ENCODE results near the gene EFR3B. TPM values are rescaled to one million over a fixed set of nuclear protein-coding genes. Genes with fewer than 3 reads are reported as not detected.

EFR3B gene
- total and polyA plus RNA-seq, 5 donors from 2014 or later = 0.05 to 0.15 (median 0.08) TPM; not detected in 1

DNA sequence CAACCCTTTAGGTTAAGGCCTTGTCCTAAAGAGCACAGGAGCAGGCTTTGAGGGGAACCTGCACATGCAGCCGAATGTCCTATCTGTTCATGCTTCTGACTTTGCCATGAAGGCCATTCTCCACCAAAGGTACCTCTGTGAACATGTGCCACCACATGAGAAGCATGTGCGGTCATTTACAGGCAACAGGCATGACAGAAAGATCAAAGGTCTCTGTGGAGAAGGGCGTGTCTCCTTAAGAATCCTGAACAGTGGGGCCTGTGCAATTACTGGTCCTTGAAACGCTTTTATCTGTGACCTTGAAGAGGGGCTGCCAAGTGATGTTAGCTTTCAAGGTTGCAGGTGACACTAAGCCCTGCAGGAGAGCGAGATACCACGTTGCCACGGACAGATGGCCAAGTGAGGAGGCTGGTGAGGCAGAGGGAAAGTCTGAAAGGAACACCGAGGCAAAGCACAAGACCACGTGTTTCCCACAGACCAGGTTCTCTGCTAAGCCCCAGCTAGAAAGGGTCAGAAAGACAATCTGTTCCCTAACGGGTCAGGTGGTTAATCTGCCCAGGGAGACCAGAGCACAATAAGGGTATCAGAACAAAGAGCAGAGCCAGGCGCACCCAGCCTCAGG, 146.0 kb downstream of the EFR3B start:
- no peaks in the 10 kb centered on the region for H3K27me3 ChIP-seq (ENCODE audit: control insufficient read depth, insufficient read depth, low read length)
- no peaks in the 10 kb centered on the region for H3K36me3 ChIP-seq (ENCODE audit: control insufficient read depth, insufficient read depth, low read length)
- Mint-ChIP-seq H3K27ac (no peak overlapping the region), H3K27me3 (peaks cover 16% of the 10 kb centered on the region), H3K4me1 (no peaks in the 10 kb centered on the region), H3K9me3 (peaks cover 0 to 3% (median 0%) of the 10 kb centered on the region in 7 donors), H3K4me3 (no peak overlapping the region), H3K36me3 (peaks cover 3% of the 10 kb centered on the region)
- DNase-seq (no peak), ATAC-seq (ENCODE audit: low read depth in 2 of 2) (no peak)
- H3K4me3 ChIP-seq (ENCODE audit: low read depth, low read length) = no peak overlapping the region
- H3K4me1 ChIP-seq (ENCODE audit: control insufficient read depth, insufficient read depth, low read length, poor library complexity, severe bottlenecking) = no peaks in the 10 kb centered on the region
- no peaks in the 10 kb centered on the region for H3K9me3 ChIP-seq (ENCODE audit: control insufficient read depth in 2 of 2, low read length in 2 of 2)
- H3K27ac ChIP-seq (ENCODE audit: insufficient read depth, low read length, poor library complexity, severe bottlenecking) = no peak overlapping the region

- Histone ChIP-seq H3K27me3 (ENCODE audit: control insufficient read depth, insufficient read depth, low read length) (no peaks in the 10 kb centered on the region), H3K4me3 (ENCODE audit: low read depth, low read length) (no peak overlapping the region), H3K4me1 (ENCODE audit: control insufficient read depth, insufficient read depth, low read length, poor library complexity, severe bottlenecking) (no peaks in the 10 kb centered on the region), H3K36me3 (ENCODE audit: control insufficient read depth, insufficient read depth, low read length) (no peaks in the 10 kb centered on the region), H3K27ac (ENCODE audit: insufficient read depth, low read length, poor library complexity, severe bottlenecking) (no peak overlapping the region), H3K9me3 (ENCODE audit: control insufficient read depth in 2 of 2, low read length in 2 of 2) (no peaks in the 10 kb centered on the region)
- no peak overlapping the region for H3K4me3 Mint-ChIP-seq
- DNase-seq (no peak), ATAC-seq (ENCODE audit: low read depth in 2 of 2) (no peak)
- H3K9me3 Mint-ChIP-seq = peaks cover 0 to 3% (median 0%) of the 10 kb centered on the region in 7 donors
- no peak overlapping the region for H3K27ac Mint-ChIP-seq
- H3K4me1 Mint-ChIP-seq = no peaks in the 10 kb centered on the region
- H3K36me3 Mint-ChIP-seq = peaks cover 3% of the 10 kb centered on the region
- H3K27me3 Mint-ChIP-seq = peaks cover 16% of the 10 kb centered on the region
These were observed 146.5 kb downstream of the EFR3B start for GRCh38 chr2:25188405-25188804.

GRCh38 chr2:25190536-25190935, 148.7 kb downstream of the EFR3B start:
- Histone ChIP-seq H3K4me1 (ENCODE audit: control insufficient read depth, insufficient read depth, low read length, poor library complexity, severe bottlenecking) (no peaks in the 10 kb centered on the region), H3K36me3 (ENCODE audit: control insufficient read depth, insufficient read depth, low read length) (no peaks in the 10 kb centered on the region), H3K4me3 (ENCODE audit: low read depth, low read length) (no peak overlapping the region), H3K27ac (ENCODE audit: insufficient read depth, low read length, poor library complexity, severe bottlenecking) (no peak overlapping the region), H3K9me3 (ENCODE audit: control insufficient read depth in 2 of 2, low read length in 2 of 2) (no peaks in the 10 kb centered on the region), H3K27me3 (ENCODE audit: control insufficient read depth, insufficient read depth, low read length) (no peaks in the 10 kb centered on the region)
- no peaks in the 10 kb centered on the region for H3K4me1 Mint-ChIP-seq
- no peak overlapping the region for H3K4me3 Mint-ChIP-seq
- ATAC-seq (ENCODE audit: low read depth in 2 of 2) = no peak
- no peak for DNase-seq
- peaks cover 3% of the 10 kb centered on the region for H3K36me3 Mint-ChIP-seq
- H3K27ac Mint-ChIP-seq = no peak overlapping the region
- peaks cover 16% of the 10 kb centered on the region for H3K27me3 Mint-ChIP-seq
- peaks cover 0 to 2% (median 0%) of the 10 kb centered on the region in 7 donors for H3K9me3 Mint-ChIP-seq

DNA sequence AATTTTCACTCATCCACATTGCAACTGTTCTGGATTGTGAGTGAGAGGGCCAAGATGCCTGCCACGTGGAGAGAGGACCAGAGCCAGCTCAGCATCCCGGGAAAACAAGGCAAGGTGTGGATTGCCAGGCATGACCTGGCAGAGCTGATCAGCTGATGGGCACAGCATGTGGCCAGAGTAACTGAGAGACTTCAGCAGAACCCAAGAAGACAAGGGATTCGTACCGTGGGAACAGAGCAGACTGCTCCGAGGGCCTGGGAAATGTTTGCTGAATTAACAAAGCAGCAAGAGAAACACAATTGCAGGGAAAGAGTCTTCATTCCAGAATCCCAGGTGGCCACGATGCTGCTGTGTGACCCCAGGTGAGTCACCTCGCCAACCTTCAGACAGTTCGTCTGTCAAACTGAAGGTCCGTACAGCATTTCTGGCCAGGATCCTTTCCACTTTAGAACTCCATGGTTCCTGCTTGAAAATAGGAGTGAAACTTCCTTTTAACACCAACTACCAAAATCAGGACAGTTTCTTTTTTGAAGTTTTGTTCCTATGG, 152.8 kb downstream of the EFR3B start:
- Mint-ChIP-seq H3K4me1 (peaks cover 0 to 10% (median 3%) of the 10 kb centered on the region in 4 donors), H3K4me3 (no peak overlapping the region), H3K9me3 (no peaks in the 10 kb centered on the region), H3K36me3 (peaks cover 3% of the 10 kb centered on the region), H3K27me3 (peaks cover 20% of the 10 kb centered on the region), H3K27ac (peak overlapping the region in 2 of 3 donors; percentile 22 to 32)
- ATAC-seq (ENCODE audit: low read depth in 2 of 2) (no peak), DNase-seq (no peak)
- Histone ChIP-seq H3K4me1 (ENCODE audit: control insufficient read depth, insufficient read depth, low read length, poor library complexity, severe bottlenecking) (no peaks in the 10 kb centered on the region), H3K27me3 (ENCODE audit: control insufficient read depth, insufficient read depth, low read length) (no peaks in the 10 kb centered on the region), H3K4me3 (ENCODE audit: low read depth, low read length) (no peak overlapping the region), H3K27ac (ENCODE audit: insufficient read depth, low read length, poor library complexity, severe bottlenecking) (no peak overlapping the region), H3K36me3 (ENCODE audit: control insufficient read depth, insufficient read depth, low read length) (no peaks in the 10 kb centered on the region), H3K9me3 (ENCODE audit: control insufficient read depth in 2 of 2, low read length in 2 of 2) (no peaks in the 10 kb centered on the region)

DNA sequence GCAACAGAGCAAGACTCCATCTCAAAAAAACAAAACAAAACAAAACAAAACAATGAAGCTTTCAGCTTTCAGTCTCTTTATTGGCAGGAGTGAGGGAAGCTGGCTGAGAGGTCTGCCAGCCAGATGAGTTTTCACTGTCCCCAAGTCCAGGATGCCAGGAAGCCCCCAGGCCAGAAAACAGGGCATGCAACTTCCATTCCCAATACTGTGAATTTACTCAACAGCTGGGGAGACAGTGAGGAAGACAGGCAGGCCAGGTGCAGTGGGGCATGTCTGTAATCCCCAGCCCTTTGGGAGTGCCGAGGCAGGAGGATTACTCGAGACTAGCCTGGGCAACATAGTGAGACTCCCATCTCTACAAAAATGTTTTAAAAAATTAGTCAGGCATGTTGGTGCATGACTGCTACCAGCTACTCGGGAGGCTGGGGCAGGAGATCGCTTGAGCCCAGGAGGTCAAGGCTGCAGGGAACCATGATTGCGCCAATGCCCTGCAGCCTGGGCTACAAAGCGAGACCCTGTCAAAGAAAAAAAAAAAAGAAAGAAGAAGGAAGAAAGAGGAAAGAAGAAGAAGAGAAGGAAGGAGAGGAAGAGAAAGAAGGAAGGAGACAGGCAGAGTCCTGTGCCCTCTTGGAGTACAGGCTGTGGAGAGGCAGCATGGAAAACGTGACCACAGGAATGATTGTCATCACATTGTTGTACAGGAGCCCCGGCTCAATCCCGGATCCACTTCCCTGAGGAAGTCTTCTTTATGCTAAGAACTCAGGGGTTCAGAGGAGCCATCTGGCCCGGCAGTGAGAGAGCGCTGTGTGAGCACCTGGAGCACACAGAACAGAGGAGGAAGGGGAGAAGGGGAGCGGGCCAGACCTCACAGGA, 155.7 kb downstream of the EFR3B start:
- no peak for DNase-seq
- H3K27ac ChIP-seq (ENCODE audit: insufficient read depth, low read length, poor library complexity, severe bottlenecking) = no peak overlapping the region
- no peak for ATAC-seq (ENCODE audit: low read depth in 2 of 2)
- H3K27me3 ChIP-seq (ENCODE audit: control insufficient read depth, insufficient read depth, low read length) = no peaks in the 10 kb centered on the region
- no peaks in the 10 kb centered on the region for H3K4me1 ChIP-seq (ENCODE audit: control insufficient read depth, insufficient read depth, low read length, poor library complexity, severe bottlenecking)
- no peaks in the 10 kb centered on the region for H3K36me3 Mint-ChIP-seq
- H3K27ac Mint-ChIP-seq = no peak overlapping the region
- peaks cover 17% of the 10 kb centered on the region for H3K27me3 Mint-ChIP-seq
- H3K9me3 Mint-ChIP-seq = no peaks in the 10 kb centered on the region
- no peaks in the 10 kb centered on the region for H3K9me3 ChIP-seq (ENCODE audit: control insufficient read depth in 2 of 2, low read length in 2 of 2)
- H3K4me3 Mint-ChIP-seq = no peak overlapping the region
- H3K36me3 ChIP-seq (ENCODE audit: control insufficient read depth, insufficient read depth, low read length) = no peaks in the 10 kb centered on the region
- H3K4me3 ChIP-seq (ENCODE audit: low read depth, low read length) = no peak overlapping the region
- peaks cover 0 to 15% (median 3%) of the 10 kb centered on the region in 4 donors for H3K4me1 Mint-ChIP-seq

DNA sequence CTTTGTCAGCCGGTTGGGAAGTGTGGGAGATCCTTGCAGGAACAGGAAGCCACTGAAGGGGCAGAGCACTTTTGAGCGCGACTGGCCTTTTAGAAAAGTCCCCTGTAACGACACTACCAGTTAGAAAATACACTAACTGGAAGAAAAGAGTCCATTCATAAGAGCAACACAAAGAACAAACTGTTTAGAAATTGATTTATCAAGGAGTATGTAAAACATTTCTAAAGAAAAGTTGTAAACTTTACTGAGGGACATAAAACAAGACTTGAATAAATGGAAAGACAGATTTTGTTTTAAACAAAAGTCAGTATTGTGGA, 156.3 kb downstream of the EFR3B start:
- Mint-ChIP-seq H3K4me3 (no peak overlapping the region), H3K9me3 (no peaks in the 10 kb centered on the region), H3K27ac (no peak overlapping the region), H3K27me3 (peaks cover 17% of the 10 kb centered on the region), H3K36me3 (no peaks in the 10 kb centered on the region), H3K4me1 (peaks cover 0 to 15% (median 3%) of the 10 kb centered on the region in 4 donors)
- Histone ChIP-seq H3K4me1 (ENCODE audit: control insufficient read depth, insufficient read depth, low read length, poor library complexity, severe bottlenecking) (no peaks in the 10 kb centered on the region), H3K9me3 (ENCODE audit: control insufficient read depth in 2 of 2, low read length in 2 of 2) (no peaks in the 10 kb centered on the region), H3K4me3 (ENCODE audit: low read depth, low read length) (no peak overlapping the region), H3K27me3 (ENCODE audit: control insufficient read depth, insufficient read depth, low read length) (no peaks in the 10 kb centered on the region), H3K27ac (ENCODE audit: insufficient read depth, low read length, poor library complexity, severe bottlenecking) (no peak overlapping the region), H3K36me3 (ENCODE audit: control insufficient read depth, insufficient read depth, low read length) (no peaks in the 10 kb centered on the region)
- ATAC-seq (ENCODE audit: low read depth in 2 of 2) = no peak
- DNase-seq = no peak

- no peaks in the 10 kb centered on the region for H3K36me3 Mint-ChIP-seq
These were observed 156.7 kb downstream of the EFR3B start for GRCh38 chr2:25198576-25198975.

More at GRCh38 chr2:25198576-25198975, 156.7 kb downstream of the EFR3B start:
- Mint-ChIP-seq H3K27me3 (peaks cover 17% of the 10 kb centered on the region), H3K4me1 (peaks cover 0 to 18% (median 3%) of the 10 kb centered on the region in 4 donors), H3K9me3 (no peaks in the 10 kb centered on the region), H3K4me3 (no peak overlapping the region), H3K27ac (peak overlapping the region in 1 of 3 donors; percentile 3)
- Histone ChIP-seq H3K9me3 (ENCODE audit: control insufficient read depth in 2 of 2, low read length in 2 of 2) (no peaks in the 10 kb centered on the region), H3K4me1 (ENCODE audit: control insufficient read depth, insufficient read depth, low read length, poor library complexity, severe bottlenecking) (no peaks in the 10 kb centered on the region), H3K27me3 (ENCODE audit: control insufficient read depth, insufficient read depth, low read length) (no peaks in the 10 kb centered on the region), H3K36me3 (ENCODE audit: control insufficient read depth, insufficient read depth, low read length) (no peaks in the 10 kb centered on the region), H3K27ac (ENCODE audit: insufficient read depth, low read length, poor library complexity, severe bottlenecking) (no peak overlapping the region), H3K4me3 (ENCODE audit: low read depth, low read length) (no peak overlapping the region)
- DNase-seq = no peak
- ATAC-seq (ENCODE audit: low read depth in 2 of 2) = no peak

Data from CD4-positive, CD25-positive, alpha-beta regulatory T cell (primary cell).